Measurements from ENCODE around the gene MSN. TPM values are rescaled to one million over a fixed set of nuclear protein-coding genes. Genes with fewer than 3 reads are reported as not detected.
A peak's percentile ranks its signal among the peaks of the same experiment; 100 is the strongest.
"Not testable (repeated sequence)": the region's sequence is repeated elsewhere in the genome, so short reads cannot be mapped to it uniquely, and the experiment has no call there.

The MSN gene
- 100 to 1,000 TPM; 160 to 508 (median 380) TPM for total RNA-seq

DNA sequence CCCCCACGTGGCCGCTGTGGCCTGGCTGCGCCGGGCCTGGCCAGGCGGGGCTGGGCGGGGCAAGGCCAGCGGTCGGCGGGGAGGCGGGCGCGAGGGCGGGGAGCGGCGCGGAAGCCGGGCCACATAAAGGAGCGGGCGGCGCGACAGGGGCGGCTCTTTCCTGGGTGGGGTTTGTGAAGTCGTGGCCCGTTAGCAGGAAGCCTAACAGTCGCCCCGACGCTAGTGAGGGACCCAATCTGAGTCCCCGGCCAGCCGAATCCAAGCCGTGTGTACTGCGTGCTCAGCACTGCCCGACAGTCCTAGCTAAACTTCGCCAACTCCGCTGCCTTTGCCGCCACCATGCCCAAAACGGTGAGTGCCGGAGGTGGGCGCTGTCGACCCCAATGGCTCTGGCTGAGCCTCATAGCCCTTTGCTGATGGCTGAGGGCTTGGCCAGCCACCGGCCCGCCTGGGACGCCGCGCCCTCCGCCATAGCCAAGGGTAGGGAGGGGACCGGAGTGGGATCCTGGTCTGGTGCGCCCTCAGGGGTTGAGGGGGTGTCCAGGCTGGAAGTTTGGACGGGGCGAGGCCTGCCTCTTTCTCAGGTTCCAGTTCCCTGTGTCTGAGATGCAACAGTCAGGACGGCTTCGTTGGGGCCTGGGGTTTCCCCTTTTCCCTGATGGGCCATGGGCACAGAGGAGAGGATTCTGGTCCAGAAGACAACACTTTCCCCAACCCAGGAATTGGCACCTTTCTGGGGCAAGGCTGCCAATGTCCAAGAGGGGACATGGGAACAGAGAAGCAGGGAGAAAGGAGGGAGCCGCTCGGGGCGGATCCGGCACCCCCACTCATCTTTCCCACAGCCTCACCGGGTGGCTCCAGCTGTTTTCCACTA lies at the start of gene MSN:
MSN (plus strand) TSS at position 152 of the 874 bp plus-strand sequence; CDS start at position 340, 188 bp downstream.
- peak within 1 kb of the TSS; percentile 48 to 82 (median 64) for H3K4me3 ChIP-seq
- H3K27me3 ChIP-seq = no peaks in the 10 kb centered on the region
- DNase-seq = peak; percentile 81 to 96
- whole genome bisulfite sequencing, 2 donors = 42% methylated on average over 51 of the region's 56 CpGs; no CpG with 5 or more reads in 1 of the 2 donors
- no peaks in the 10 kb centered on the region for H3K36me3 ChIP-seq
- peak within 1 kb of the TSS; percentile 92 to 99 (median 96) for H3K27ac ChIP-seq
- ATAC-seq (ENCODE audit: low FRiP score in 2 of 2) = peak; percentile 85 to 96
- peak; percentile 55 to 91 for TF ChIP-seq POLR2AphosphoS5 (IDR thresholded peaks at IDR 0.05)
- TF ChIP-seq, protein P1, sequence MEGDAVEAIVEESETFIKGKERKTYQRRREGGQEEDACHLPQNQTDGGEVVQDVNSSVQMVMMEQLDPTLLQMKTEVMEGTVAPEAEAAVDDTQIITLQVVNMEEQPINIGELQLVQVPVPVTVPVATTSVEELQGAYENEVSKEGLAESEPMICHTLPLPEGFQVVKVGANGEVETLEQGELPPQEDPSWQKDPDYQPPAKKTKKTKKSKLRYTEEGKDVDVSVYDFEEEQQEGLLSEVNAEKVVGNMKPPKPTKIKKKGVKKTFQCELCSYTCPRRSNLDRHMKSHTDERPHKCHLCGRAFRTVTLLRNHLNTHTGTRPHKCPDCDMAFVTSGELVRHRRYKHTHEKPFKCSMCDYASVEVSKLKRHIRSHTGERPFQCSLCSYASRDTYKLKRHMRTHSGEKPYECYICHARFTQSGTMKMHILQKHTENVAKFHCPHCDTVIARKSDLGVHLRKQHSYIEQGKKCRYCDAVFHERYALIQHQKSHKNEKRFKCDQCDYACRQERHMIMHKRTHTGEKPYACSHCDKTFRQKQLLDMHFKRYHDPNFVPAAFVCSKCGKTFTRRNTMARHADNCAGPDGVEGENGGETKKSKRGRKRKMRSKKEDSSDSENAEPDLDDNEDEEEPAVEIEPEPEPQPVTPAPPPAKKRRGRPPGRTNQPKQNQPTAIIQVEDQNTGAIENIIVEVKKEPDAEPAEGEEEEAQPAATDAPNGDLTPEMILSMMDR (IDR thresholded peaks at IDR 0.05) = peak in 1 of 6 experiments; percentile 15
- peak in 3 of 4 donors; percentile 79 to 91 (median 90) for TF ChIP-seq POLR2A (IDR thresholded peaks at IDR 0.05)
- TF ChIP-seq EP300 (IDR thresholded peaks at IDR 0.05) = no peak
- peaks cover 0 to 32% (median 13%) of the 10 kb centered on the region in 4 donors for H3K4me1 ChIP-seq
- no peaks in the 10 kb centered on the region for H3K9me3 ChIP-seq

DNA sequence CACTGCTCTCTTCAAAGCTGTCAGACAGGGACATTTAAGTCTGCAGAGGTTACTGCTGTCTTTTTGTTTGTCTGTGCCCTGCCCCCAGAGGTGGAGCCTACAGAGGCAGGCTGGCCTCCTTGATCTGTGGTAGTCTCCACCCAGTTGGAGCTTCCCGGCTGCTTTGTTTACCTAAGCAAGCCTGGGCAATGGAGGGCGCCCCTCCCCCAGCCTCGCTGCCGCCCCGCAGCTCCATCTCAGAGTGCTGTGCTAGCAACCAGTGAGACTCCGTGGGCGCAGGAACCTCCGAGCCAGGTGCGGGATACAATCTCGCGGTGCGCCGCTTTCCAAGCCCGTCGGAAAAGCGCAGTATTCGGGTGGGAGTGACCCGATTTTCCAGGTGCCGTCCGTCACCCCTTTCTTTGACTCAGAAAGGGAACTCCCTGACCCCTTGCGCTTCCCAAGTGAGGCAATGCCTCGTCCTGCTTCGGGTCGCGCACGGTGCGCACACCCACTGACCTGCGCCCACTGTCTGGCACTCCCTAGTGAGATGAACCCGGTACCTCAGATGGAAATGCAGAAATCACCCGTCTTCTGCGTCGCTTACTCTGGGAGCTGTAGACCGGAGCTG lies 47.3 kb upstream of the MSN start:
- peak in 1 of 2 donors; percentile 31 for DNase-seq
- 86 to 96% methylated on average over 4 to 33 of the region's 33 CpGs for WGBS, 2 donors
- H3K4me1 ChIP-seq = not testable (repeated sequence)

DNA sequence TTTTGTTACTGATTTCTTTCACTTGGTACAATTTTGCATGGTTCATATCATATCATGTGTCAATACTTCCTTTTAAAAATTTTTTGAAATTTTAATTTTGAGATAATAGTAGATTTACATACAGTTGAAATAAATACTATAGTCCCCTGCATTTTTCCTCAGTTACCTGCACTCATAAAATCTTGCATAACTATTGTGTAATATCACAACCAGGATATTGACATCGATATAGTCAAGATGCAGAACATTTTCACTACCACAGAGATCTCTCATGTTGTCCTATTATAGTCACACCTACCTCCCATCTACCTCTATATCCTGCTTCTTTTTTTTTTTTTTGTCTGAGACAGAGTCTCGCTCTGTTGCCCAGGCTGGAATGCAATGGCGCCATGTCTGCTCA lies 36.7 kb upstream of the MSN start:
- Histone ChIP-seq H3K4me1 (peaks cover 3 to 15% (median 10%) of the 10 kb centered on the region in 4 donors), H3K36me3 (no peaks in the 10 kb centered on the region), H3K4me3 (no peak overlapping the region), H3K9me3 (peaks cover 0 to 10% (median 0%) of the 10 kb centered on the region in 4 donors), H3K27ac (no peak overlapping the region), H3K27me3 (no peaks in the 10 kb centered on the region)
- no peak for TF ChIP-seq POLR2AphosphoS5 (IDR thresholded peaks at IDR 0.05)
- TF ChIP-seq POLR2A (IDR thresholded peaks at IDR 0.05) = no peak
- TF ChIP-seq EP300 (IDR thresholded peaks at IDR 0.05) = no peak
- TF ChIP-seq, protein P1 (IDR thresholded peaks at IDR 0.05) = no peak
- WGBS, 2 donors = 84 to 90% methylated on average over 3 of the region's 3 CpGs
- no peak for DNase-seq
- ATAC-seq (ENCODE audit: low FRiP score in 2 of 2) = no peak

More for the DNA sequence above, 47.3 kb upstream of the MSN start:
- ATAC-seq (ENCODE audit: low FRiP score in 2 of 2); H3K27me3 ChIP-seq; H3K4me3 ChIP-seq; H3K27ac ChIP-seq; H3K36me3 ChIP-seq: not testable (repeated sequence)
- peaks cover 0 to 13% (median 0%) of the 10 kb centered on the region in 4 donors for H3K9me3 ChIP-seq

DNA sequence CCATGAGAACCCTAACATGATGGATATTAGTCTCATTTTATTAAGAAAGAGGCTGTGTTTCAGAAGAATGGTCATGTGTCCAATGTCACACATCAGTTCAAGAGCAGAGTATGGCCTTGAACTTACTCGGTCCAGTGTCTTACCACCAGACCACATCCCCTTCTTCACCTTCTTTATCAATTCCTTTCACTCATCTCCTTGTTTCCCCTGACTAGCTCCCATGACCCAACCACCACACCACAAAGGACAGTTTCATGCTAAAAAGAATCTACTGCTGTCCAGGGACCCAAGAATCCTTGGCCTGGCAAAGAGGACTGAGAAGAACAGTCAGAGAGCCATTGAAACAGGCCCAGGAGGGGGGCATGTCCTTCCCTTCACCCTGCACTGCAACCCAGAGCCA lies 33.6 kb upstream of the MSN start:
- 62 to 64% methylated on average over 1 of the region's 1 CpG for WGBS, 2 donors
- Histone ChIP-seq H3K4me3 (no peak overlapping the region), H3K27me3 (no peaks in the 10 kb centered on the region), H3K4me1 (peaks cover 3 to 21% (median 13%) of the 10 kb centered on the region in 4 donors), H3K27ac (peak overlapping the region in 1 of 4 donors; percentile 22), H3K36me3 (no peaks in the 10 kb centered on the region), H3K9me3 (no peaks in the 10 kb centered on the region)
- DNase-seq (no peak), ATAC-seq (ENCODE audit: low FRiP score in 2 of 2) (no peak)
- TF ChIP-seq EP300 (IDR thresholded peaks at IDR 0.05) = no peak
- no peak for TF ChIP-seq POLR2AphosphoS5 (IDR thresholded peaks at IDR 0.05)
- TF ChIP-seq, protein P1 (IDR thresholded peaks at IDR 0.05) = no peak
- TF ChIP-seq POLR2A (IDR thresholded peaks at IDR 0.05) = no peak

DNA sequence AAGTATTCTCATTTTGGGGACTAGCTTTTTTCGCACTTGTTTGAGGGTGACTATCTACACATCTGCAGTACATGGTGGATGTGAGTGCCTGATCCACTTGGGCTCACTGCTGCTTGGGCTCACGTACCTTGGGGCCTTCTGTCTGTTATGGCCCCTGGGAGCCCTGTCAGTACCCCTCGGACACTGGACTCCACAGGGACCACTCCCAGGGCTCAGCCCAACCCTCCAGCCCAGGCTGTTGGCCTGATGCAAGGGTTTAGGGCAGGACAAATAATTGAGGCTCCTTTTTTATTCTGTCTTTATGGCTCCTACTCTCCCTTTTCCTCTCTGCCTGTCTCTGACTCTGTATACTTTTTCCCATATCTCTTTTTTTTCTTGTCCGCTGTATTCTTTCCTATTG lies 32.7 kb upstream of the MSN start:
- Histone ChIP-seq H3K9me3 (no peaks in the 10 kb centered on the region), H3K36me3 (no peaks in the 10 kb centered on the region), H3K27me3 (no peaks in the 10 kb centered on the region), H3K4me3 (no peak overlapping the region), H3K4me1 (peaks cover 3 to 21% (median 13%) of the 10 kb centered on the region in 4 donors), H3K27ac (peak overlapping the region; percentile 54 to 85 (median 70))
- TF ChIP-seq EP300 (IDR thresholded peaks at IDR 0.05) = no peak
- no peak for TF ChIP-seq POLR2AphosphoS5 (IDR thresholded peaks at IDR 0.05)
- TF ChIP-seq POLR2A (IDR thresholded peaks at IDR 0.05) = no peak
- TF ChIP-seq, protein P1 (IDR thresholded peaks at IDR 0.05) = no peak
- 81 to 90% methylated on average over 3 to 4 of the region's 4 CpGs for WGBS, 2 donors
- ATAC-seq (ENCODE audit: low FRiP score in 2 of 2) (no peak), DNase-seq (no peak)
